K562 (cell line): ENCODE data around the gene SPATS2. TPM values are rescaled to one million over a fixed set of nuclear protein-coding genes. Genes with fewer than 3 reads are reported as not detected.

Experiments
- ATAC-seq: fragments of 200-7000 bp; cut with Tn5 transposase; 3 replicates; pipeline ENCODE4 v1.9.1; 2020; ENCODE audit warnings: moderate library complexity
- BruUV-seq: library from RNA; stranded (reverse); fragments of 400-500 nt; replicated peaks from 2 replicates; lab custom pipeline; 2021; lab: Mats Ljungman, UMichigan
- CTCF ChIA-PET: fragments of 300-600 bp; formaldehyde crosslinking; extraction: SDS; loops from one replicate; lab custom pipeline; 2021; ENCODE audit warnings: low intra/inter-chr PET ratio; lab: Yijun Ruan, JAX
- POLR2A ChIA-PET: fragments of 300-600, 350-650 bp; sonication (Branson Sonifier 250); formaldehyde crosslinking; extraction: SDS; loops from one replicate; lab custom pipeline; 2021; ENCODE audit warnings: antibody characterized with exemption, inconsistent platforms; lab: Yijun Ruan, JAX
- DNase-seq, 4 experiments: peaks; one replicate each; pipeline versions ENCODE4 v3.0.0 to v3.0.0-alpha.2; 2011 to 2018; ENCODE audit warnings: low spot score in 3 of 4, mixed read lengths in 3 of 4; ENCODE audit errors: extremely low read depth in 1 of 4
- FAIRE-seq: peaks from 2 replicates; lab custom pipeline; 2011; peaks lifted over from hg19 to GRCh38; lab: Jason Lieb, UNC
- H2AFZ ChIP-seq: 2 replicates; pipeline ENCODE4 v1.6.0; 2011; ENCODE audit warnings: low read depth, low read length, control low read depth, inconsistent platforms
- H3K27ac ChIP-seq: fragments of 200-600 bp; 3 replicates; pipeline ENCODE4 v1.8.0; 2011; ENCODE audit warnings: low read depth, mild to moderate bottlenecking, control low read depth, inconsistent platforms, low read length, moderate library complexity, mixed read lengths; ENCODE audit errors: extremely low read depth
- H3K27me3 ChIP-seq, 2 experiments: fragments of 300-600 bp in 1 of 2; 2 replicates in 1 of 2; 3 replicates in 1 of 2; pipeline versions ENCODE4 v1.6.0 to v1.8.0; 2011; ENCODE audit warnings: inconsistent platforms in 2 of 2, low read length in 2 of 2, mild to moderate bottlenecking in 1 of 2, mixed read lengths in 1 of 2, moderate library complexity in 1 of 2; ENCODE audit not compliant: control insufficient read depth in 2 of 2, insufficient read depth in 2 of 2
- H3K36me3 ChIP-seq: fragments of 300-600 bp; 3 replicates; pipeline ENCODE4 v1.8.0; 2011; ENCODE audit warnings: mild to moderate bottlenecking, low read length, inconsistent platforms; ENCODE audit not compliant: control insufficient read depth, insufficient read depth
- H3K4me1 ChIP-seq, 2 experiments: fragments of 200-600 bp in 1 of 2; replicated peaks in 1 of 2; 2 replicates in 1 of 2; 3 replicates in 1 of 2; pipeline versions ENCODE4 v1.5.1 to v1.8.0; 2011; ENCODE audit warnings: inconsistent platforms in 2 of 2, low read length in 2 of 2, mild to moderate bottlenecking in 1 of 2, mixed read lengths in 1 of 2, moderate library complexity in 1 of 2; ENCODE audit not compliant: control insufficient read depth in 2 of 2, insufficient read depth in 2 of 2
- H3K4me2 ChIP-seq: 2 replicates; pipeline ENCODE4 v1.6.1; 2011; ENCODE audit warnings: low read length, control low read depth, inconsistent platforms, mixed read lengths; ENCODE audit not compliant: insufficient read depth
- H3K4me3 ChIP-seq: fragments of 200-600 bp; sonication (generic), shearing (Covaris generic); 2 replicates; pipeline ENCODE4 v1.5.1; 2016; ENCODE audit warnings: control low read depth, inconsistent platforms
- H3K79me2 ChIP-seq: fragments of 200-600 bp; 3 replicates; pipeline ENCODE4 v1.8.0; 2011; ENCODE audit warnings: low read length, inconsistent platforms; ENCODE audit not compliant: control insufficient read depth, insufficient read depth
- H3K9ac ChIP-seq, 2 experiments: 2 replicates each; pipeline versions ENCODE4 v1.6.0 to v1.6.1; 2011; ENCODE audit warnings: low read depth in 2 of 2, low read length in 2 of 2, control low read depth in 1 of 2, inconsistent platforms in 1 of 2, mild to moderate bottlenecking in 1 of 2, mixed read lengths in 1 of 2; ENCODE audit not compliant: insufficient read depth in 1 of 2
- H3K9me1 ChIP-seq: one replicate; pipeline ENCODE4 v1.6.0; 2011; ENCODE audit warnings: inconsistent platforms, mild to moderate bottlenecking, low read length, moderate library complexity; ENCODE audit not compliant: control insufficient read depth, insufficient read depth
- H3K9me3 ChIP-seq: replicated peaks from 2 replicates; pipeline ENCODE4 v1.5.1; 2011; ENCODE audit warnings: low read depth, low read length, inconsistent platforms; ENCODE audit not compliant: control insufficient read depth, insufficient read depth
- H4K20me1 ChIP-seq: replicated peaks from 2 replicates; pipeline ENCODE4 v1.6.1; 2011; ENCODE audit warnings: low read length, inconsistent platforms, mixed read lengths; ENCODE audit not compliant: control insufficient read depth, insufficient read depth
- HMG20A ChIP-seq: fragments of 450-650 bp; formaldehyde crosslinking; conservative IDR thresholded peaks from 2 replicates; pipeline ENCODE4 v1.4.0; 2020; ENCODE audit warnings: mild to moderate bottlenecking, mixed read lengths
- POU5F1 ChIP-seq: fragments of 150-350 bp; IDR thresholded peaks from 2 replicates; pipeline ENCODE4 v1.6.1; 2014; ENCODE audit warnings: borderline replicate concordance, low read length, low read depth, mild to moderate bottlenecking; ENCODE audit not compliant: partially characterized antibody
- RBFOX2 ChIP-seq: fragments of 200-400 bp; formaldehyde crosslinking; IDR thresholded peaks from 2 replicates; pipeline ENCODE4 v1.6.1; 2017; ENCODE audit warnings: low read depth, mild to moderate bottlenecking, low read length, moderate library complexity
- SREBF2 ChIP-seq: sonication (generic); formaldehyde crosslinking; IDR thresholded peaks from 2 replicates; pipeline ENCODE4 v1.4.0; 2020; ENCODE audit warnings: mild to moderate bottlenecking, missing genetic modification reagents
- TBL1XR1 ChIP-seq, 2 experiments: IDR thresholded peaks; 2 replicates each; pipeline ENCODE4 v1.6.1; 2012; ENCODE audit warnings: improper control_type of control experiment in 2 of 2, low read length in 2 of 2, mild to moderate bottlenecking in 1 of 2
- ZBED1 ChIP-seq: IDR thresholded peaks from 2 replicates; pipeline ENCODE4 v1.6.1; 2014
- ZBTB1 ChIP-seq: sonication (generic); formaldehyde crosslinking; IDR thresholded peaks from 2 replicates; pipeline ENCODE4 v1.8.1; 2023; ENCODE audit warnings: missing genetic modification reagents, low read depth, mild to moderate bottlenecking, borderline replicate concordance
- ZBTB2 ChIP-seq: fragments of 450-650 bp; IDR thresholded peaks from 2 replicates; pipeline ENCODE4 v1.6.1; 2016; ENCODE audit warnings: antibody characterized with exemption
- ZNF764 ChIP-seq: fragments of 250-450 bp; sonication (Bioruptor Pico); IDR thresholded peaks from 2 replicates; pipeline ENCODE4 v1.4.0; 2020; ENCODE audit warnings: low read depth, mild to moderate bottlenecking, moderate library complexity
- WGBS: fragments of 100-300 bp; shearing (Covaris generic); methylation state at CpG from one replicate; pipeline ENCODE4 v1.1.6; 2016; ENCODE audit warnings: low coverage, mixed read lengths; ENCODE audit not compliant: insufficient coverage; ENCODE audit errors: missing lambda C conversion rate; 5-methylcytosine and 5-hydroxymethylcytosine counted together
- in situ Hi-C: fragments of 300-500 bp; cut with MboI; formaldehyde crosslinking; loops from 4 replicates; pipeline ENCODE4 v1.15.0; 2018; ENCODE audit warnings: inconsistent platforms, mixed read lengths
- intact Hi-C: fragments of 100-400 bp; cut with micrococcal nuclease; formaldehyde crosslinking; loops from 2 replicates; pipeline ENCODE4 v1.14.2; 2022
- polyA plus RNA-seq, 8 experiments: library from polyadenylated mRNA; depleted of rRNA in 4 of 8; stranded (reverse) in 5 of 8; unstranded in 3 of 8; fragments of >200 nt; fragmentation: Nextera tagmentation in 2 of 8; fragmentation: Illumina TruSeq in 1 of 8; extraction: Ambion mirVana in 2 of 8; extraction: Trizol in 1 of 8; gene quantifications; 2 replicates each; pipeline versions ENCODE4 v1.2.1 to v1.2.3, GENCODE V29; 2011 to 2014; ENCODE audit warnings: inconsistent platforms in 1 of 8, missing spikeins in 1 of 8
- total RNA-seq, 7 experiments: library from RNA; depleted of rRNA in 6 of 7; stranded (reverse); fragments of >200 nt in 6 of 7; fragmentation: Illumina TruSeq in 2 of 7; extraction: Trizol in 2 of 7; gene quantifications; 2 replicates each; pipeline versions ENCODE4 v1.2.1 to v1.2.3, GENCODE V29; 2011 to 2021; ENCODE audit warnings: low replicate concordance in 1 of 7
- TF ChIP-seq, protein P1 (sequence below), 2 experiments: fragments of 450-650 bp; formaldehyde crosslinking in 1 of 2; IDR thresholded peaks; 2 replicates each; pipeline versions ENCODE4 v1.4.0 to v1.6.1; 2014 to 2020; ENCODE audit warnings: mild to moderate bottlenecking in 2 of 2, borderline replicate concordance in 1 of 2, low read depth in 1 of 2

SPATS2 gene
- total and polyA plus RNA-seq, 9 of the 15 experiments (the other 6 are each of a cell fraction or from before 2014, with no cell fraction given), result 5.4 to 48.2 (median 17.5) TPM

GRCh38 chr12:49366652-49367380, 446 bp upstream of the SPATS2 start:
- no peaks in the 10 kb centered on the region for H3K36me3 ChIP-seq
- peaks cover 12 to 25% of the 10 kb centered on the region in 2 experiments; a peak in 3 of 5 replicates for H3K4me1 ChIP-seq
- ATAC-seq (peak; percentile 90), DNase-seq (peak; percentile 75 to 97 (median 96)), FAIRE-seq (peak; percentile 76)
- no peaks in the 10 kb centered on the region for H4K20me1 ChIP-seq
- peaks cover 45% of the 10 kb centered on the region for H3K79me2 ChIP-seq
- H3K27me3 ChIP-seq, result no peaks in the 10 kb centered on the region
- 1% methylated on average over 47 of the region's 97 CpGs for WGBS
- BruUV-seq, result TSS peak; percentile 93
- POLR2A ChIA-PET, result interaction anchor here (0.6 to 3.4 kb wide), 29 partner anchors 8 to 1872 kb away, joined by 3 to 17 read pairs (median 3); partner anchors contain the start of gene DNAJC22
- peak overlapping the region; percentile 96 for H3K27ac ChIP-seq
- H3K4me2 ChIP-seq, result peak overlapping the region; percentile 99
- peak overlapping the region; percentile 98 for H2AFZ ChIP-seq
- intact Hi-C loops (loop anchor here (5.0 kb wide), 1 partner anchor 55 kb away; no protein-coding TSS in a partner anchor), in situ Hi-C loops (no loop called here)
- no peaks in the 10 kb centered on the region for H3K9me3 ChIP-seq
- no peaks in the 10 kb centered on the region for H3K9me1 ChIP-seq
- CTCF ChIA-PET, result no interaction called here
- H3K4me3 ChIP-seq, result peak overlapping the region; percentile 75
- peak overlapping the region; percentile 93 to 96 for H3K9ac ChIP-seq
- TF ChIP-seq, protein P1, sequence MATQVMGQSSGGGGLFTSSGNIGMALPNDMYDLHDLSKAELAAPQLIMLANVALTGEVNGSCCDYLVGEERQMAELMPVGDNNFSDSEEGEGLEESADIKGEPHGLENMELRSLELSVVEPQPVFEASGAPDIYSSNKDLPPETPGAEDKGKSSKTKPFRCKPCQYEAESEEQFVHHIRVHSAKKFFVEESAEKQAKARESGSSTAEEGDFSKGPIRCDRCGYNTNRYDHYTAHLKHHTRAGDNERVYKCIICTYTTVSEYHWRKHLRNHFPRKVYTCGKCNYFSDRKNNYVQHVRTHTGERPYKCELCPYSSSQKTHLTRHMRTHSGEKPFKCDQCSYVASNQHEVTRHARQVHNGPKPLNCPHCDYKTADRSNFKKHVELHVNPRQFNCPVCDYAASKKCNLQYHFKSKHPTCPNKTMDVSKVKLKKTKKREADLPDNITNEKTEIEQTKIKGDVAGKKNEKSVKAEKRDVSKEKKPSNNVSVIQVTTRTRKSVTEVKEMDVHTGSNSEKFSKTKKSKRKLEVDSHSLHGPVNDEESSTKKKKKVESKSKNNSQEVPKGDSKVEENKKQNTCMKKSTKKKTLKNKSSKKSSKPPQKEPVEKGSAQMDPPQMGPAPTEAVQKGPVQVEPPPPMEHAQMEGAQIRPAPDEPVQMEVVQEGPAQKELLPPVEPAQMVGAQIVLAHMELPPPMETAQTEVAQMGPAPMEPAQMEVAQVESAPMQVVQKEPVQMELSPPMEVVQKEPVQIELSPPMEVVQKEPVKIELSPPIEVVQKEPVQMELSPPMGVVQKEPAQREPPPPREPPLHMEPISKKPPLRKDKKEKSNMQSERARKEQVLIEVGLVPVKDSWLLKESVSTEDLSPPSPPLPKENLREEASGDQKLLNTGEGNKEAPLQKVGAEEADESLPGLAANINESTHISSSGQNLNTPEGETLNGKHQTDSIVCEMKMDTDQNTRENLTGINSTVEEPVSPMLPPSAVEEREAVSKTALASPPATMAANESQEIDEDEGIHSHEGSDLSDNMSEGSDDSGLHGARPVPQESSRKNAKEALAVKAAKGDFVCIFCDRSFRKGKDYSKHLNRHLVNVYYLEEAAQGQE (IDR thresholded peaks at IDR 0.05; ENCODE audit: borderline replicate concordance), result peak; percentile 2; the same call in 1 of the 2 replicates
- TF ChIP-seq, protein P1 (CRISPR knock-in tag; IDR thresholded peaks at IDR 0.05; ENCODE audit: low read depth), result peak; percentile 64; the same call in 1 of the 2 replicates
- TF ChIP-seq ZNF764 (CRISPR knock-in tag), result no peak
- TF ChIP-seq POU5F1, result no peak
- TF ChIP-seq RBFOX2, result peak; percentile 97
- no peak for TF ChIP-seq ZBTB2
- no peak for TF ChIP-seq SREBF2 (CRISPR knock-in tag)
- no peak for TF ChIP-seq ZBTB1 (CRISPR knock-in tag)
- no peak; the same call in 1 of the 2 replicates for TF ChIP-seq ZBED1
- TF ChIP-seq HMG20A (CRISPR knock-in tag), result no peak
- TF ChIP-seq TBL1XR1 (IDR thresholded peaks at IDR 0.05; ENCODE audit: low read length in 2 of 2), result 0 out of 4 replicates have a peak, but pooled peaks of 1 of the 2 experiments have one; percentile 41
